Testis (tissue), 2 donors: Measurements from ENCODE around the gene ADRA2C.

Experiments used
- POLR2A ChIP-seq: fragments of 450-650 bp; IDR thresholded peaks from one replicate; pipeline ENCODE4 v1.6.1; 2017; ENCODE audit warnings: antibody characterized with exemption, mild to moderate bottlenecking, moderate library complexity
- TF ChIP-seq, protein P1 (sequence below), 3 experiments: fragments of 450-650 bp in 2 of 3; fragments of 200-600 bp in 1 of 3; sonication (generic) in 1 of 3; IDR thresholded peaks; one replicate each; pipeline ENCODE4 v1.5.1; 2016 to 2019; ENCODE audit warnings: antibody characterized with exemption in 3 of 3, mild to moderate bottlenecking in 2 of 3, moderate library complexity in 1 of 3

- TF ChIP-seq, protein P1, sequence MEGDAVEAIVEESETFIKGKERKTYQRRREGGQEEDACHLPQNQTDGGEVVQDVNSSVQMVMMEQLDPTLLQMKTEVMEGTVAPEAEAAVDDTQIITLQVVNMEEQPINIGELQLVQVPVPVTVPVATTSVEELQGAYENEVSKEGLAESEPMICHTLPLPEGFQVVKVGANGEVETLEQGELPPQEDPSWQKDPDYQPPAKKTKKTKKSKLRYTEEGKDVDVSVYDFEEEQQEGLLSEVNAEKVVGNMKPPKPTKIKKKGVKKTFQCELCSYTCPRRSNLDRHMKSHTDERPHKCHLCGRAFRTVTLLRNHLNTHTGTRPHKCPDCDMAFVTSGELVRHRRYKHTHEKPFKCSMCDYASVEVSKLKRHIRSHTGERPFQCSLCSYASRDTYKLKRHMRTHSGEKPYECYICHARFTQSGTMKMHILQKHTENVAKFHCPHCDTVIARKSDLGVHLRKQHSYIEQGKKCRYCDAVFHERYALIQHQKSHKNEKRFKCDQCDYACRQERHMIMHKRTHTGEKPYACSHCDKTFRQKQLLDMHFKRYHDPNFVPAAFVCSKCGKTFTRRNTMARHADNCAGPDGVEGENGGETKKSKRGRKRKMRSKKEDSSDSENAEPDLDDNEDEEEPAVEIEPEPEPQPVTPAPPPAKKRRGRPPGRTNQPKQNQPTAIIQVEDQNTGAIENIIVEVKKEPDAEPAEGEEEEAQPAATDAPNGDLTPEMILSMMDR (IDR thresholded peaks at IDR 0.05): no peak
- no peak for TF ChIP-seq POLR2A
These were observed 5.8 kb downstream of the ADRA2C start for GRCh38 chr4:3771939-3772495.
